ENCODE results near the gene TMEM187. TPM values are rescaled to one million over a fixed set of nuclear protein-coding genes. Genes with fewer than 3 reads are reported as not detected.

The TMEM187 gene
- polyA plus RNA-seq, 6 donors from 2014 or later: 5.0 to 13.6 (median 8.1) TPM

GRCh38 chrX:153939573-153939972 is 33.0 kb upstream of the TMEM187 start:
- H3K4me3 Mint-ChIP-seq: peak overlapping the region in 1 of 8 donors; percentile 62
- no peak overlapping the region for H3K27ac Mint-ChIP-seq
- H3K4me1 Mint-ChIP-seq: peaks cover 12 to 44% (median 16%) of the 10 kb centered on the region in 3 donors
- H3K36me3 Mint-ChIP-seq: no peaks in the 10 kb centered on the region
- DNase-seq (no peak), ATAC-seq (ENCODE audit: low read depth in 2 of 2) (no peak)
- H3K9me3 Mint-ChIP-seq: peaks cover 0 to 2% (median 0%) of the 10 kb centered on the region in 7 donors
- H3K27me3 Mint-ChIP-seq: no peaks in the 10 kb centered on the region

DNA sequence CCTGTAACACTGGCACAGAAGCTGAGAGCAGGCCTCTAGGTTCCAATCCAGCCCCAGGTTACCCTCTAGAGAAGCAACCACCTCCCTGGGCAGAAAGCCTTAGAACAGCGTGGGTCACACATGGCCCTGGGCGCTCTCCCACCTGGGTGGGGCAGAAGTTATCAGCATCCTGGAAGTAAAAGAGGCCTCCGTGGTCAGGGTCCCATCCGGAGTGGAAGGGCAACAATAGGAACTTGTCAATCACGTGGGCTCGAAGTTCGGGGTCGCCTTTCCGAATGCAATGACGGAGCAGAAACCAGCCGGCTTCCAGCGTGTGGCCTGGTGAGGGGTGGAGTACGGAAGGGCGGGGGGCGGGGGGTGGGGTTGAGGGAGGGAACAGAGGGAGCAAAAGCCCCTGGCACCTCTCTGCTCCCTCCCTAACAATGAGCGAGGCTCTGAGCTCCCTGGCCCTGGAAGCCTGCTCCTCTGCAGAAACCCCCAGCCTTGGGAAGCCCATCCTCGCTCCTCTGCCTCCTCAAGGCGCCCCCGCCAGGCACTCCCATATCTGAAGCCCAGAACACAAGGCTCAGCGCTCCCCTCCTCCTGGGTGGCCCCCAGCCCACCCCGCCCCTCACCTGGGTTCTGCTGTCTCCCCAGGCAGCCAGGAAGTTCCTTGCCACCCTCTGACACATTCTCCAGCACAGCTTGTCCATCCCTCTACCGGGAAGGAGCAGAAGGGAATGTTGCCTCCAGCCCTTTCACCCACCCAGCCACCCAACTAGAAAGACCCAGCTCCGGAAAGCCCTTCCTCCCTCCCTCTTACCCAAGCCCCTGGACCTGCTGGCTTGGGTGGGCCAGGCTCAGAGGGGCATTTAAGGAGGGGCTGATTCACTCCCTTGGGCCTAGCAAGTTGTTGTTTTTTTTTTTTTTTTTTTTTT is 31.0 kb upstream of the TMEM187 start:
- H3K4me3 Mint-ChIP-seq: peak overlapping the region; percentile 44 to 85 (median 75)
- H3K36me3 Mint-ChIP-seq: no peaks in the 10 kb centered on the region
- peaks cover 0 to under 1% (median 0%) of the 10 kb centered on the region in 7 donors for H3K9me3 Mint-ChIP-seq
- ATAC-seq (ENCODE audit: low read depth in 2 of 2): no peak
- peaks cover 10 to 46% (median 16%) of the 10 kb centered on the region in 3 donors for H3K4me1 Mint-ChIP-seq
- DNase-seq: no peak
- peak overlapping the region in 3 of 6 donors; percentile 74 to 89 (median 84) for H3K27ac Mint-ChIP-seq
- H3K27me3 Mint-ChIP-seq: no peaks in the 10 kb centered on the region

GRCh38 chrX:153944140-153944799 is 28.3 kb upstream of the TMEM187 start, which contains the start of gene RENBP:
Gene RENBP, minus strand, starts transcription at chrX:153944643. Its CDS starts 33 bp downstream, at chrX:153944610.
- DNase-seq: peak; percentile 47
- H3K36me3 Mint-ChIP-seq: peaks cover 0 to 7% of the 10 kb centered on the region in 2 donors
- H3K27me3 Mint-ChIP-seq: no peaks in the 10 kb centered on the region
- peak within 1 kb of the TSS; percentile 83 to 91 (median 88) for H3K4me3 Mint-ChIP-seq
- H3K27ac Mint-ChIP-seq: peak within 1 kb of the TSS; percentile 80 to 97 (median 92)
- no peaks in the 10 kb centered on the region for H3K9me3 Mint-ChIP-seq
- ATAC-seq (ENCODE audit: low read depth in 2 of 2): peak; percentile 64 to 69
- peaks cover 13 to 47% (median 17%) of the 10 kb centered on the region in 3 donors for H3K4me1 Mint-ChIP-seq

DNA sequence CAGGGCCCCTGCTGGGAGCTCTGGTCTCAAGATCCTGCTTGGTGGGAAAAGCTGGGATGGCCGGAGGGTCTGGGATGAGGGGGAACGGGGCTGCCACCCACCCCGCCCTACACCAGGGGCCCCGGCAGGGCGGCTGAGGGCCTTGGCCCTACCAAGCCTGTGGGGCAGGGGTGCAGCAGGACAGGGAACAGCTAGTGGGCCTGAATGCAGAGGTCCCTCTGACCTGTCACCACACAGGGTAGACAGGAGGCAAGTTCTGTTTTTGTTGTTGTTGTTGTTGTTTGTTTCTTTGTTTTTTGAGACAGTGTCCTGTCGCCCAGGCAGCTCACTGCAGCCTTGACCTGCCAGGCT is 27.8 kb upstream of the TMEM187 start:
- Mint-ChIP-seq H3K36me3 (peaks cover 0 to 7% of the 10 kb centered on the region in 2 donors), H3K27me3 (no peaks in the 10 kb centered on the region), H3K27ac (peak overlapping the region in 4 of 6 donors; percentile 33 to 97 (median 94)), H3K9me3 (no peaks in the 10 kb centered on the region), H3K4me3 (peak overlapping the region; percentile 39 to 91 (median 84)), H3K4me1 (peaks cover 13 to 42% (median 17%) of the 10 kb centered on the region in 3 donors)
- DNase-seq (no peak), ATAC-seq (ENCODE audit: low read depth in 2 of 2) (peak; percentile 29)

DNA sequence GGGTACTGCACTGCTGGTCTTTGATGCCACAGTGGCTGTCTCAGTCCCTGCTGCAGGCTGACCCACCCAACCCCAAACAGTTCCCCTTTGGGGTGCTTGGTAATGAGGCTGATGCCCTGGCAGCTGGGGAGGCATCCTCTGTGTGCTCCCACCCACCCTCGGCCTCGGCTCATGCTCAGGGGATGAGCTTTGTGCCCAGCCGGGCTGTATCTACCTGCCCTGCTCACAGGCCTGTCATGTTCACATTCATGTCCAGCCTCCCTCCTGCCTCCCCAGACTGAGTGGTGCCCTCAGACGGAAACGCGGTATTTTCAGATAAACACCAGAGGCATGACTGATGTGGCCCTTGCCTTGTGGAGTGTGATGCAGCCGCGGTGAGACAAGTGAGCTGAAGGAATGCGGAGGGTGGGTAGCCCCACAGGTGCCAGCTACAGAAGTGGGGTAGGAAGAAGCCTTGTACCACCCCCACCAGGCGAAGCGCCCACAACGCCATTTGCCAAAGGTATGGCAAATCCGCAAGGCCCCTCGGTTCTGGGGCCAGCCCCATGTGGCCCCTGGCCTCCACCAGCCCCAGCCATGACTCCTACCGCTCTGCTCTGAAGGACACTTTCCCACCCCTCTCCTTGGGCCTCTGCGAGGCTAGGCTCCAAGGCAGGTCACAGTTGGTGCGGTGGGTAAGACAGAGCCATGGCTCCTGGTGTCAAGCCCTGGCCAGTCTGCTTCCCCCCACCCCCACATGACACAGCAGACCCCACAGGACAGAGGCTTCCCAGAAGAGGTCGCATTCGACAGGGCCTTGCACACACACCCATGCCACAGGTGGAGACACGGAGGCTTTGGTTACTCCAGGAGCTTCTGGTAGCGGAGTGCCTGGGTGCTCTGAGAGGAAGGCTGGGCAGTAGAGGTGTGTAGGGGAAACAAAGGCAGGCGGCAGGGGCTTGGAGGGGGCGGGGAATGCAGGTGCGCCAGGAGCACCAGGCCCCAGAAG is 26.3 kb upstream of the TMEM187 start:
- Mint-ChIP-seq H3K9me3 (no peaks in the 10 kb centered on the region), H3K4me1 (peaks cover 10 to 36% (median 14%) of the 10 kb centered on the region in 3 donors), H3K36me3 (peaks cover 0 to 7% of the 10 kb centered on the region in 2 donors), H3K27me3 (no peaks in the 10 kb centered on the region), H3K27ac (peak overlapping the region in 2 of 6 donors; percentile 54 to 82), H3K4me3 (peak overlapping the region in 3 of 8 donors; percentile 6 to 28 (median 13))
- DNase-seq: no peak
- ATAC-seq (ENCODE audit: low read depth in 2 of 2): no peak

DNA sequence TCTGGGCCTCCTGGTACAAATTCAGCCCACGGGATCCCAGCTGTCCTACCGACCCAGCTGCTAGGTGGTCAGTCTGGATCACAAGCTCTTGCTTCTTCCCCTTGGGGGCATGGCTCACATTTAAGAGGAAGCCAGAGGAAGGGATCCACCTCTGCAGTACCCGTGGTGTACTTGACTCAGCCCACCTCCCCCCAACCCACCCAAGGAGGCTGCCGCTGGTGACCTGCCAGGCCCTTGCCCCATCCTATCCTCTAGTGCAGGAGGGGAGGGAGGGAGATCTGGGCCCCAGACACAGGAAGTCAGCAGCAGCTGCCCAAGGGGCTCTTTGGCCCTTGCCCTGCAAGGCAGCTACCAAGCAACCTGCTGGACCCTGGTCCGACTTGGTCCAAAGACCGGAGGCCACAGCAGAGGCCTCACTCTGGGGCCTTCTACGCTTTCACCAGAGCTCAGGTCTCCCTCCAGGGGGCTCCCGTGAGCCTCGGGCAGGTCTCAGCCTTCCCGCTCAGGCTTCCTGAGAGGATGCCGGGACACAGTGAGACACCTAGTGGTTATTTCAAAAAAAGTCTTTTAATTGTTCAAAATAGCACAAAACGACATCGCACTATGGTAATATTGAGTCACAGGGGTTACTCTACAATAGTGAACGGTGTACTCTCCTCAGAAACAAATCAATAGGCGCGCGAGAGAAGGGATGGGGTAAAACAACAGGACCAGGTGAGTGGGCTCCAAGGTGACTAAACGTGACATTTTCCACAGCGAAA is 25.4 kb upstream of the TMEM187 start:
- H3K36me3 Mint-ChIP-seq: peaks cover 0 to 7% of the 10 kb centered on the region in 2 donors
- peak; percentile 81 to 86 for ATAC-seq (ENCODE audit: low read depth in 2 of 2)
- peak; percentile 80 for DNase-seq
- peak overlapping the region in 5 of 6 donors; percentile 8 to 93 (median 47) for H3K27ac Mint-ChIP-seq
- H3K9me3 Mint-ChIP-seq: no peaks in the 10 kb centered on the region
- peaks cover 8 to 29% (median 12%) of the 10 kb centered on the region in 3 donors for H3K4me1 Mint-ChIP-seq
- peak overlapping the region in 4 of 8 donors; percentile 1 to 65 (median 22) for H3K4me3 Mint-ChIP-seq
- H3K27me3 Mint-ChIP-seq: no peaks in the 10 kb centered on the region

- H3K9me3 Mint-ChIP-seq: no peaks in the 10 kb centered on the region
- H3K27me3 Mint-ChIP-seq: no peaks in the 10 kb centered on the region
- ATAC-seq (ENCODE audit: low read depth in 2 of 2) (no peak), DNase-seq (no peak)
- H3K36me3 Mint-ChIP-seq: peaks cover 0 to 7% of the 10 kb centered on the region in 2 donors
- H3K4me1 Mint-ChIP-seq: peaks cover 8 to 29% (median 12%) of the 10 kb centered on the region in 3 donors
- peak overlapping the region in 4 of 6 donors; percentile 24 to 76 (median 46) for H3K27ac Mint-ChIP-seq
- no peak overlapping the region for H3K4me3 Mint-ChIP-seq
These were observed 24.5 kb upstream of the TMEM187 start for GRCh38 chrX:153948002-153948466.

- peak overlapping the region in 2 of 6 donors; percentile 31 to 74 for H3K27ac Mint-ChIP-seq
- H3K4me1 Mint-ChIP-seq: peaks cover 8 to 25% (median 11%) of the 10 kb centered on the region in 3 donors
- ATAC-seq (ENCODE audit: low read depth in 2 of 2) (no peak), DNase-seq (no peak)
- no peak overlapping the region for H3K4me3 Mint-ChIP-seq
- H3K36me3 Mint-ChIP-seq: peaks cover 0 to 7% of the 10 kb centered on the region in 2 donors
- no peaks in the 10 kb centered on the region for H3K9me3 Mint-ChIP-seq
- no peaks in the 10 kb centered on the region for H3K27me3 Mint-ChIP-seq
These were observed 23.4 kb upstream of the TMEM187 start for GRCh38 chrX:153948847-153949805.

- no peaks in the 10 kb centered on the region for H3K9me3 Mint-ChIP-seq
- H3K36me3 Mint-ChIP-seq: peaks cover 0 to 7% of the 10 kb centered on the region in 2 donors
- ATAC-seq (ENCODE audit: low read depth in 2 of 2): no peak
- peaks cover 7 to 20% (median 8%) of the 10 kb centered on the region in 3 donors for H3K4me1 Mint-ChIP-seq
- H3K27me3 Mint-ChIP-seq: no peaks in the 10 kb centered on the region
- H3K27ac Mint-ChIP-seq: no peak overlapping the region
- H3K4me3 Mint-ChIP-seq: no peak overlapping the region
- DNase-seq: no peak
These were observed 22.4 kb upstream of the TMEM187 start for GRCh38 chrX:153950127-153950526.

- no peak for DNase-seq
- H3K36me3 Mint-ChIP-seq: peaks cover 0 to 7% of the 10 kb centered on the region in 2 donors
- no peak overlapping the region for H3K27ac Mint-ChIP-seq
These were observed 20.7 kb upstream of the TMEM187 start for GRCh38 chrX:153951683-153952372.

More at GRCh38 chrX:153951683-153952372, 20.7 kb upstream of the TMEM187 start:
- ATAC-seq (ENCODE audit: low read depth in 2 of 2): no peak
- peaks cover 7 to 12% (median 8%) of the 10 kb centered on the region in 3 donors for H3K4me1 Mint-ChIP-seq
- H3K9me3 Mint-ChIP-seq: no peaks in the 10 kb centered on the region
- no peaks in the 10 kb centered on the region for H3K27me3 Mint-ChIP-seq
- H3K4me3 Mint-ChIP-seq: no peak overlapping the region
